ENCODE results near the gene ABLIM3.
A peak's percentile ranks its signal among the peaks of the same experiment; 100 is the strongest.

The ABLIM3 gene

DNA sequence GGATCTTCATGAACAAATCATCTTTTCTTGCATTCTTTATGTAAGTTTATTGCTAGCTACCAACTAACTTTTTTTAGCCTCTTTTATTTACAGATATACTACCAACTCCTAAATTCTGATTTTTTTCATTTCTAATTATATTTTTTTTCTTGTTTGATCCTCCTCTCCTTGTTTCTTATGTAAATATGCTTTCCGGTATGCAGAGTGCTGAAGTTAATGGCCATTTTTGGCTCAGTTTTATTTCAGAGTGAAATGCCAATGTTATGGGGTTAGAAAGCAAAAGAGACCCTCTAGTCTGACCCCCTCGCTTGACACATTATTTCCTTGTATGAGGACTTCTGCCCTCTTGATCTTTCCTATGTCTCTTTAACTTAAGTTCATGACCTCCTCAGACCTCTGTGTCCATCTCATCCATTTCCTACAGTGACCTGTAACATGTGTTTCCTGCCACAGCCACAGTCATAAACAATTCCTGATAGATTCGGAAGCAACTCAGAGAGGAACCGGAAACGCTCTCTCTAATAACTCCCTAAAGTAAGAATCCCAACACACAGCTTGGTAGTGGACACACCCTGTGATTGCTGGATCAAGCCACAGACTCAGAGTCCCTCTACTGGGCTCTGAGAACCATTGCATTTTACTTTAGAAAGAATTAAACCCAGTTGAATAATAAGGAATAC lies 87.5 kb downstream of the ABLIM3 start:
- intact Hi-C loops (cut with DNase I): loop anchor here (5.0 kb wide), 1 partner anchor 86 kb away; the partner anchor contains the start of gene ABLIM3
- DNase-seq: peak in 10 of 42 donors; percentile 17 to 51 (median 26)

DNA sequence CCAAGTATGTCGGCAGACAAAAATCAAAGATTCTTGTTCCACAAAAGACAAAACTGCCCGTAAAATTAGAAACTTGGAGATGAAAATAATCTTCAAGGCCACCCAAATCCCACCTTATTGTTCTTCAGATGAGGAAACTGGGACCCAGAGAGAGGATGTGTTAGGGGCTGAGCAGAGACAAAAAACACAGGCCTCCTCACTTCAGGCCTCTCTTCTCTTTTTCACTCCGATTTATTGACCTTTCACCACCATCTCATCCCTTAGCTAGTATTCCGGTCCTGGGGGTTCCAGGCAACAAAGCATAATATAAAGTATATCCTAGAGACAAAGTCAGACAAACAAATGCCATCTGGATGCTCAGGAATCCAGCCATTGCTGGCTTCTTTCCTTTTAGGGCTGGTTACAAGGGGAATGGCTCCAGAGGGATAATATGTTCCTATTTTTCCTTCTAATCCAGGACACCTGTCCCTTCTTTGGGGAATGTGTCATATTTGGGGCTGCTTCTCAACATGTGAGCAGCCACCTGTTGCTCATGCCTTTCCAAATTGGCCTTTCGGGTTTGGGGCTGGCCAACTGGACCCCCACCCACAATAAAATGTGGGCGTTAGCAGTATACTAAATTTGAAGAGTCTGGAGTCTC lies 88.1 kb downstream of the ABLIM3 start:
- DNase-seq: no peak
- intact Hi-C loops (cut with DNase I): loop anchor here (5.0 kb wide), 1 partner anchor 87 kb away; the partner anchor contains the start of gene ABLIM3

DNA sequence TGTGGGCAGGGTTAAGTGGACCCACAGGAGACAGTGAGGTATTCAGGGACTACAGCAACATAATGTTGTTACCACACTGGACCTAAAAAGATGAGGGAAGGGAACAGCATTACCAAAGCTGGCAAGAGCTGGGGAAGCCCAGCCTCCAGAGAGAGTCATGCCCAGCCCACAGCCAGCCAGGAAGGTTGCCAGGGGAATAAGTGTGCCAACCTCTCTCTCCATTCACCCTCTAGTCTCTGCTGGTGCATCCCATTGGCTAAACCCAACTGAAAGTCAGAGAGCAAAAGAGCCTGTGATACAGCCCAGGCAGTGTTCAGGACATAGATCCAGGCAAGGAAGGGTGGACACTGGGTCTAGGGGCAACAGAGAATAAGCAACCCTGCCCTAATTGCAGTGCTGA lies 94.5 kb downstream of the ABLIM3 start:
- DNase-seq: peak in 25 of 42 donors; percentile 15 to 59 (median 30)
- intact Hi-C loops (cut with DNase I): no loop called here

DNA sequence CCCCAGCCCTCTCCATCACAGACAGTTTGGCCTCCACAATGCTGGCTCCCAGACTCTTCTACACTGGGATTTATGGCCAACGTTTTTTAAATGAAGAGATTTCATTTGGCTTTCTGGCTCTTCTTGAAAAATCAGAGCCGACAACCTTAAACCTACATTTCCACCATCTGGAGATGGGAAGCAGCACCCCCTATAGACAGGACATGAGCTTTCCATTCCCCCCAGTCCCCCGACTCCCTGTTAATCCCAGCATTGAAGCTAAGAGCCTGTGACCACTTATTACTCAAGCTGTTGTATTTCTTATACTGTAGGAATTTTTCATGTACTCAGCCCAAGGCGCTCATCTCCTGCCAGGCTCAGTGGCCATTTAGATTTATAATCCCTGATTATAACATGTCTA lies 96.4 kb downstream of the ABLIM3 start:
- no peak for DNase-seq
- intact Hi-C loops (cut with DNase I): no loop called here

DNA sequence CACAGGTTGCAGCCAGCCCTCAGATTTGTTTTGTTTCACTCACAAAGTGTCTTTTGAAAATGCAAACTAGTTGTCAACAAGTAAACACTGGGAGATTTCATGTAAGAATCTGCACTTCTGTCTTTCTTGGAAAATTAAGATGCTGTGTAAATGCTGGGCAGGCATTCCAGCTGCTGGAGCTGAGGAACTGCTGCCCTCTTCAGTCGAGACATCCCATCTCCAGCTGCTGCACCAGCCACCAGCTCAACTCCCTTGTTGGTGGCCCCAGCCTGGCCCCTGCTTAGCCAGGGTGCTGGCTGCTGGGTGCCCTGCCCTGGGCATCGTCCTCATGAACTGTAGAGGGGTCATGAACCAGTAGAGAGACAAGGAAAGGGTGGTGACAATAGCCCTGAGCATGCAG lies 97.2 kb downstream of the ABLIM3 start:
- intact Hi-C loops (cut with DNase I): no loop called here
- DNase-seq: peak in 3 of 42 donors; percentile 27 to 44 (median 34)

DNA sequence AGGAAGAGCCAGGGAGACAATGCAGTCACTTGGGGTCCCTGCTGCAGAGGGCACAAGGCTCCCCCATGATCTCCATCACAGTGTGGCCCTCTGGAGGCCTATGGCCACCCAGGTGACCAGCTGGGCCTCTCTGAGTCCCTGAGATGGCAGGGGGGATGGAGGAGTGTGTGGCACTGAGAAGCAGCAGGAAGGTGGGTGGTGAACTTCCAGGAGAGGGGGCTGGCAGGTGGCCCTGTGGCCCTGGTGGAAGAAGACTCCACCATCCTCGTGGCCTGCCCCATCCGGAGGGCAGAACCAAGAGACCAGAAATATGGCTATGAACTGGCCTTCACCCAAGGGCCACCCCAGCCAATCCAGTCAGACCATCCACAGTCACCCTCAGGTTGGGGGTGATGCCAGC lies 98.6 kb downstream of the ABLIM3 start:
- intact Hi-C loops (cut with DNase I): no loop called here
- DNase-seq: no peak

DNA sequence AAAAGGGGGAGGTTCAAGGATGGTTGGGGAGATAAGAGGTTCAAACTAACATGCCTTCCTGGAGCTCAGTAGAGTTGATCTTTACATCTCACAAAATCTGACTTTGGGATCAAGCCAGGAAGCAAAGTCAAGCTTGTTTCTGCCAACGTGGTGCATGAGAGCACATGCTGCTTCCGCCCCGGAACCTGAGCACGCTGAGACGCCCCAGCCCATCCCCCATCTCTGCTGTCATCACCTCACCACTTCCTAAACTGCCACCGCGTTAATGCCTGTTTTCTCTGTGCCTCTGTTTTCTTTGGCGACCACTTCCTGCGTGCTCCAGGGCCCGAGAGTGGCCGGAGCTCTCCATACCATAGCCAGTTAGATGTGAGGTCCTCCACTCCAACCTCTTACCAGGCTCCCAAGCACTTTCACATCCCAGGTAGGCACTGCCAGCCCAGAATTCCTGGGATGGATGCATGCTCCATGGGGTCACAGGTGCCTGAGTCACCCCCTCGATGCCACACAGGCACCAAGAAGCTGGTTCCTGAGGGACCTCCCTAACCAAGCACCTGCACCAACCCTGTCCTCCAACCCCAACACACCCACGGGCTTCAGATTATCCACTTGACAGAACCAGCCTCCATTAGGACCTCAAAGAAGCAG lies 99.2 kb downstream of the ABLIM3 start:
- intact Hi-C loops (cut with DNase I): no loop called here
- DNase-seq: no peak

DNA sequence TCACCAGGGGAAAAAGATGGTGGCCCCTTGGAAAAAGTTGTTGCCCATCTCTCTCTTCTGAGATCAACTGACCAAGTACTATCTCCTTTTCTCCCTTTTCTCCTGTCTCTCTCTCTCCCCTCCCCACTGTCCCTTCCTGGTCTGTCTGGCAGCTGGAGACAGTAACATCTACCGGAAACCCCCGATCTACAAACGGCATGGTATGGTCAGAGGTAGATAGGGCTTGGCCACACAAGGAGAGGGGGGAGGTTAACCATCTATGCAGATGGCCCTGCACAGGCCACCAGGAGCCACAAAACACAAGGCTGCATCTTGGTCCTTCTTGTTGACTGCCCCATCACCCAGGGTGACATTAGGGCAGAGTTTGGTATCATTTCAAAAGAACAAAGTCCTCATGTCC lies 101.0 kb downstream of the ABLIM3 start:
- DNase-seq: no peak
- intact Hi-C loops (cut with DNase I): no loop called here

DNA sequence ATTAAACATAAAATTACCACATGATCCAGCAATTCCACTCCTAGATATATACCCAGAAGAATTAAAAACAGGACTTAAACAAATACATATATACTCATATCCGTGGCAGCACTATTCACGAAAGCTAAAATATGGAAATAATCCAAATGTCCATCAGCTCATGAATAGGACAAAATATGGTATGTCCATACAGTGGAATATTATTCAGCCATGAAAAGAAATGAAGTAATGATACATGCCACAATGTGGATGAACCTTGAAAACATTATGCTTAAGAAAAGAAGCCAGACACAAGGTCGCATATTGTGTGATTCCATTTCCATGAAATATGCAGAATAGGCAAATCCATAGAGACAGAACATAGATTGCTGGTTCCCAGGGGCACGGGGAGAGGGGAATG lies 105.6 kb downstream of the ABLIM3 start:
- no peak for DNase-seq
- intact Hi-C loops (cut with DNase I): no loop called here

DNA sequence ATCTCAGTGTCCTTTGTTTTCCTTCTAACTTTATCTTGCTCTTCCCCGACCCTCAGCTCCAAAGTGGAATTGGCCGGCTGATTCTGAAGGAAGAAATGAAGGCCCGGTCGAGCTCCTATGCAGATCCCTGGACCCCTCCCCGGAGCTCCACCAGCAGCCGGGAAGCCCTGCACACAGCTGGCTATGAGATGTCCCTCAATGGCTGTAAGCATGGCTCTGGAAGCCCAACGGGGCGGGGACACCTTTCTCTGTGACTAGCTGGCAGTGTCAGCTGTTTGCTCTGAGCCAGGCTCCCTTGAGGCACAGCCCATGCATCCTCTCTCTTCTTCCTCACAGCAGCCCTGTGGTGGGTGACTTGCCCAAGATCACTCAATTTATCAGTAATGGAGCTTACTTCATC lies 106.4 kb downstream of the ABLIM3 start:
- no peak for DNase-seq
- intact Hi-C loops (cut with DNase I): no loop called here

DNA sequence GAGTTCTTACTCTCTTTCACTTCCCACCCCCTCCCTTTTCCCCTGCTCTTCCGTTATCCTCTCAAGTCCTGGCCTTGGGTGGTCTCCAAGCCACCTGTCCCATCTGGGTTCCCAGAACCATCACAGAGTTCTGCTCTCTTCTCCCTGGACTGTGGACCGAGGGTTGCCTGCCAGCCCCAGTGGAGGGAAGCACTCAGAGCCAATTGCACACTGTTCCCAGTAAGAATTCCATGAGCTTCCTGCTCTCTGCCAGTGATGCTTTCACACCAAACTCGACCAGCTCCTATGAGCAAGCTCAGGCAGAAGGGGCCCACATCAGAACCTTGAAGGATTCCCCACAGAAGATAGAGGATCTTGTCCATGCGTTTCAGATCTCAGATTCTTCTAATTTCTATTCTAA lies 110.3 kb downstream of the ABLIM3 start:
- no peak for DNase-seq
- intact Hi-C loops (cut with DNase I): no loop called here

DNA sequence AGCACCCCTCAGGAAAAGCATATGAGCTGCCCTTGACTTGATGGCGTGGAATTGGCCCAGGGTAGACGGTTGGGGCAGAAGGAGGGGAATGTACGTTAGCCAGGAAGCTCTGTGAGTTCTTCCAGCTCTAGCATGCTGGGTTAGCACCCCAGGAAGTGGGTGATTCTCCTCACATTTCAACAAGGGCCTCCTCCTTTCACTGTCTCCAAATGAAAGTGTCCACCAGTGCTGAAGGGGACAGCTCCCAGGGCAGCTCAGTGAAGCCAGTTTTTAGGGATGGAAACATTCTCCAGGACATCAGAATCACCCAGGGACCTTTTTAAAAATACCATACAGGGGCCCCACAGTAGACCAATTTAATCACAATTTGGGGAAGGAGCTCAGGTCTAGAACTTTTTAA lies 113.2 kb downstream of the ABLIM3 start:
- intact Hi-C loops (cut with DNase I): no loop called here
- DNase-seq: no peak

DNA sequence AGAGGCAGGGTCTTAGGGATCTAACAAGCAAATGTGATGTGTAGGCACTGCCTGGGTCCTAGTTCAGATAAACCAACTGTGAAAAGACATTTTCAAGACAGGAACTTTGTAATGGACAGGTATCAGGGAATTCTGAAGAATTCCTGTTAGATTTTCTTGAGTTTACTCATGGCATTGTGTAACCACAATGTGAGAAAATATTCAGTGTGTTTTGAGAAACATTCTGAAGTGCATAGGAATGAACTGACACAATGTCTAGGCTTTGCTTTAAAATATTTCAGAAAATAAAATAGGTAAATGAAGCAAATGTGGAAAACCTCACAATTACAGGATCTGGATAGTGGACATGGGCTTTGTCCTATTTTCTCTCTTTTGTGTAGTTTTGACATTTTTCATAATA lies 115.2 kb downstream of the ABLIM3 start:
- intact Hi-C loops (cut with DNase I): no loop called here
- DNase-seq: no peak

DNA sequence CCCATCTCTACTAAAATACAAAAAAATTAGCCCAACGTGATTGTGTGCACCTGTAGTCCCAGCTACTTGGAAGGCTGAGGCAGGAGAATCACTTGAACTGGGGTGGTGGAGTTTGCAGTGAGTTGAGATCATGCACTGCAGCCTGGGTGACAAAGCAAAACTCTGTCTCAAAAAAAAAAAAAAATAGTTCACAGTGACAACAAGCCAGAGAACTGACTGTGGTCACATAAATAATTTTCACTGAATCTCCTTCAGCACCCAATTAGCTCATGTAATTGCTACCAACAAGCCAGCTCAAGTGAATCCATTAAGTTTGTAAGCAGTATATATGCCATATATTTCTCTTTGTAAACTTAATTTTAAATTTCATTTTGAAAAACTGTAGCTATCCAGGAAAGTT lies 115.8 kb downstream of the ABLIM3 start:
- intact Hi-C loops (cut with DNase I): no loop called here
- DNase-seq: no peak

DNA sequence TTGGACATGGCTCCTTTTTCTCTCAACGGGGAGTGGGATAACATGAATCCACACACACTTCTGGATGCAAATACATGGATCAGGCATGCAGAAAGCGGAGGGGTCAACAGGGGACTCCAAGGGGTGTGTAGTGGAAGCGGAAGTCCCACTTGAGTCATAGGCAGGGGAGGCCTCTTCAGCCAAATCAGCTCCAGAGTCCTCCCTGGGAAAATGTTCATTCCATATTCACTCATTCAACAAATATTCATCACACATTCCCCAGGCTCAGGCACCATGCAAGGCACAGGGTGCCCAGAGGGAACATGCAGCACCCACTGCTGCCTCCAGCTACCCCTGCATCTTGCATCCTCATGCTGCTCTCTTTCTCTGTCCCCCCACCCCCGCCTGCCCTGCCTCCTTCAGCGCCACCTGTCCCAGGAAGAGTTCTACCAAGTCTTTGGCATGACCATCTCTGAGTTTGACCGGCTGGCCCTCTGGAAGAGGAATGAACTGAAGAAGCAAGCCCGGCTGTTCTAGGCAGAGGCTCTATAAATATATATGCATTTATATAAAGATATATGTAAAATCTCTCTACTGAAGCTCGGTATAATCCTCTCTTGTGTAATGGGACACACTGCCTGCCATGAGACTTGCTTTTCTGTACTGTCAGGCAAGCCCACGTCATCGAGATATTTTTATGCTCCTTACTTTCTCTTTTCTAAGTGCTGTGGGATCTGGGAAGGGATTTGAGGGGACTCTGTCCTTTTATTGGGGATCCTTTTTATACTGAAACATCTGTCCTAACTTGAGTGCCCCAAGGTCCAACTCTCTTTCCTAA lies 116.8 kb downstream of the ABLIM3 start:
- DNase-seq: no peak
- intact Hi-C loops (cut with DNase I): no loop called here

DNA sequence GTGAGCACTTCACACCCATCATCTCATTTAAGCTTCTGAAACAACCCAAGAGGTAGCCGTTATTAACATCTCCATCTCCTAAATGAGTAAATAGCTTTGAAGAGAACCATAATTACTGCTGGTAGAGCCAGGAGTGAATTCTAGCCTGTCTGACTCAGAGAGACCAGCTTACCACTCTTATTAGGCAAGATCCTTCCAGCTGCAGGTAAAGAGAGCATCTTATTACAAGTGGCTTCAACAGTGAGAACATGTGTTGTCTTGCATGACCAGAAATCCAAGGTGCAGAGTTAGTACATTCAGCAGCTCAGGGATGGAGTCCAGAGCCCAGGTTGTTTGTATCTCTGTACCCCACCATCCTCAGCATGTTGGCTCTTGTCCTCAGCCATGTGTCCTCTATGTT lies 119.5 kb downstream of the ABLIM3 start:
- DNase-seq: no peak
- intact Hi-C loops (cut with DNase I): loop anchor here (10.0 kb wide), 1 partner anchor 116 kb away; the partner anchor contains the start of gene ABLIM3

DNA sequence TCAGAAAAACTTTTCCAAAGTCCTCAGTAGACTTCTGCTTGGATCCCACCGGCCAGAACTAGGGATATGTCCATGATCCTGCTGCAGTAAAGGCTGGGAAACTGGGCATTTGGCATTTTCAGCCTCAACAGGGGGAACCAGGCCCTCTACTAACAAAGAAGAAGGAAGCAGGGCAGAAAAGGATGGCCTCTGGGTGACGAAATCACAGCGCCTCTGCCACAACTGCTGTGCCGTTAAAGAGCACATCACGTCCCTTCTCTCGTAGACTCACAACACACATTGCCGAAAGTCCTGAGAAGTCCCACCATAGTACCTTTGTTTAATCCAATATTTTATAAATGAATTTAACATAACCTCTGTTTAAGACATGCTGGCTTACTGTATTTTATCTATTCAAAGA lies 120.0 kb downstream of the ABLIM3 start:
- no peak for DNase-seq
- intact Hi-C loops (cut with DNase I): loop anchor here (10.0 kb wide), 1 partner anchor 116 kb away; the partner anchor contains the start of gene ABLIM3

DNA sequence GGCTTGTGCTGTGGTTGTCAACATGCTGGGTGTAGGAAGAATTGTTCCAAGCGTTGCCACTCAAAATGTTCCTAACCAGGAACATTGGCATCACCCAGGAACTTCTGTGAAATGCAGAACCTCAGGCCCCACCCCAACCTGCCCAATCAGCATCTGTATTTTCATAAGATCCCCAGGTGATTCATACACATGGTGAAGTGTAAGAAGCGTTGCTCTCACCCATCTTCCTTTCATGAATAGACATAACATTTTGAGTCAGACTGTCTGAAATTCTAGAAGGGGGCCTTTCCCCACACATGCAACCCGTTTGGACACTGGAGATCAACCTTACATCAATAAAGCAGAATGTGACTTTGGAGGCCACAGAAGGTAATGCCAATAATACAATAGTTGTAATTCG lies 121.0 kb downstream of the ABLIM3 start:
- intact Hi-C loops (cut with DNase I): loop anchor here (10.0 kb wide), 1 partner anchor 118 kb away; the partner anchor contains the start of gene ABLIM3
- DNase-seq: no peak

DNA sequence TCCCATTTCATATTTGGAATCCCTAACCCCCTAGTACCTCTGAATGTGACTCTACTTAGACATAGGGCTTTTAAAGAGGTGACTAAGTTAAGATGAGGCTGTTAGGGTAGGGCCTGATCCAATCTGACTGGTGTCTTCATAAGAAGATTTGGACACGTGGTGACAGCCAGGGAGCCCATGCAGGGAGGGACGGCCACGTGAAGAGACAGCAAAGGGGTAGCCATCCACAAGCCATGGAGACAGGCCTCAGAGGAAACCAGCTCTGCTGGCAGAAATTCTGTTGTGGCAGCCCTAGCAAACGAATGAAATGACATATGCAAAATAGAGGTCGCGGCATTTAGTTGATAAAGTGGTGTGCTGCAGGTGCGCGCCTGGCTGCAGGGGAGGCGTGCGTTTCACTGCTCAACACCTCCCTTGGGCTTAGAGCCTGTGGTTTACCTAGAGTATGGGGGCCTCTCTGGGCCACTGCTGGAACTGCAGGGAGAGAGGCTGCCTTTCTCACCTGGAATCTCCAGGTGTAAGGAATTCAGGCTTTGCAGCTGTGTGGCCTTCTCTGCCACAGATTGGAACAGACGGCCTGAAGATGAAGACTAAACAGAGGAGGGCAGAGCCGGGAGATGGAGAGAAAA lies 123.3 kb downstream of the ABLIM3 start:
- intact Hi-C loops (cut with DNase I): loop anchor here (10.0 kb wide), 1 partner anchor 120 kb away; the partner anchor contains the start of gene ABLIM3
- peak in 39 of 42 donors; percentile 13 to 81 (median 52) for DNase-seq

Data from head of caudate nucleus (tissue), 42 donors.